ENCODE results near the gene MDM2.
A peak's percentile ranks its signal among the peaks of the same experiment; 100 is the strongest.
"Not testable (repeated sequence)": the region's sequence is repeated elsewhere in the genome, so short reads cannot be mapped to it uniquely, and the experiment has no call there.

Gene MDM2

GRCh38 chr12:68814490-68815231, 6.7 kb downstream of the MDM2 start:
- Histone ChIP-seq H3K36me3 (ENCODE audit: insufficient read depth, low read length) (peaks cover 86% of the 10 kb centered on the region), H2AFZ (ENCODE audit: low read depth, low read length) (no peak overlapping the region), H3K4me1 (ENCODE audit: insufficient read depth, low read length) (peaks cover 11% of the 10 kb centered on the region), H3K9me3 (ENCODE audit: low read length) (no peaks in the 10 kb centered on the region), H3K27me3 (ENCODE audit: insufficient read depth, low read length) (no peaks in the 10 kb centered on the region), H3K4me3 (ENCODE audit: low read length) (peak overlapping the region; percentile 11)

GRCh38 chr12:68815232-68815927, 7.4 kb downstream of the MDM2 start:
- Histone ChIP-seq H3K9me3 (ENCODE audit: low read length) (no peaks in the 10 kb centered on the region), H2AFZ (ENCODE audit: low read depth, low read length) (no peak overlapping the region), H3K36me3 (ENCODE audit: insufficient read depth, low read length) (peaks cover 87% of the 10 kb centered on the region), H3K27me3 (ENCODE audit: insufficient read depth, low read length) (no peaks in the 10 kb centered on the region), H3K4me1 (ENCODE audit: insufficient read depth, low read length) (peaks cover 11% of the 10 kb centered on the region), H3K4me3 (ENCODE audit: low read length) (no peak overlapping the region)

- Histone ChIP-seq H3K9me3 (ENCODE audit: low read length) (no peaks in the 10 kb centered on the region), H3K36me3 (ENCODE audit: insufficient read depth, low read length) (peaks cover 88% of the 10 kb centered on the region), H3K4me1 (ENCODE audit: insufficient read depth, low read length) (peaks cover 11% of the 10 kb centered on the region), H2AFZ (ENCODE audit: low read depth, low read length) (no peak overlapping the region), H3K27me3 (ENCODE audit: insufficient read depth, low read length) (no peaks in the 10 kb centered on the region), H3K4me3 (ENCODE audit: low read length) (no peak overlapping the region)
These were observed 8.2 kb downstream of the MDM2 start for GRCh38 chr12:68815928-68816800.

GRCh38 chr12:68819481-68819880, 11.5 kb downstream of the MDM2 start:
- H3K36me3 ChIP-seq (ENCODE audit: insufficient read depth, low read length): peaks cover 89% of the 10 kb centered on the region
- not testable (repeated sequence) for H3K4me1 ChIP-seq (ENCODE audit: insufficient read depth, low read length); H3K27me3 ChIP-seq (ENCODE audit: insufficient read depth, low read length); H2AFZ ChIP-seq (ENCODE audit: low read depth, low read length); H3K9me3 ChIP-seq (ENCODE audit: low read length); H3K4me3 ChIP-seq (ENCODE audit: low read length)

GRCh38 chr12:68821357-68822188, 13.6 kb downstream of the MDM2 start:
- Histone ChIP-seq H3K27me3 (ENCODE audit: insufficient read depth, low read length) (no peaks in the 10 kb centered on the region), H3K4me3 (ENCODE audit: low read length) (no peak overlapping the region), H3K36me3 (ENCODE audit: insufficient read depth, low read length) (peaks cover 86% of the 10 kb centered on the region), H3K9me3 (ENCODE audit: low read length) (no peaks in the 10 kb centered on the region), H2AFZ (ENCODE audit: low read depth, low read length) (no peak overlapping the region), H3K4me1 (ENCODE audit: insufficient read depth, low read length) (no peaks in the 10 kb centered on the region)

- Histone ChIP-seq H3K36me3 (ENCODE audit: insufficient read depth, low read length) (peaks cover 91% of the 10 kb centered on the region), H3K27me3 (ENCODE audit: insufficient read depth, low read length) (no peaks in the 10 kb centered on the region), H2AFZ (ENCODE audit: low read depth, low read length) (no peak overlapping the region), H3K9me3 (ENCODE audit: low read length) (no peaks in the 10 kb centered on the region), H3K4me3 (ENCODE audit: low read length) (no peak overlapping the region), H3K4me1 (ENCODE audit: insufficient read depth, low read length) (no peaks in the 10 kb centered on the region)
These were observed 15.7 kb downstream of the MDM2 start for GRCh38 chr12:68823696-68824095.

GRCh38 chr12:68824131-68824530, 16.2 kb downstream of the MDM2 start:
- Histone ChIP-seq H3K9me3 (ENCODE audit: low read length) (no peaks in the 10 kb centered on the region), H3K27me3 (ENCODE audit: insufficient read depth, low read length) (no peaks in the 10 kb centered on the region), H3K4me3 (ENCODE audit: low read length) (no peak overlapping the region), H3K36me3 (ENCODE audit: insufficient read depth, low read length) (peaks cover 91% of the 10 kb centered on the region), H3K4me1 (ENCODE audit: insufficient read depth, low read length) (no peaks in the 10 kb centered on the region), H2AFZ (ENCODE audit: low read depth, low read length) (no peak overlapping the region)

- Histone ChIP-seq H2AFZ (ENCODE audit: low read depth, low read length) (no peak overlapping the region), H3K4me1 (ENCODE audit: insufficient read depth, low read length) (no peaks in the 10 kb centered on the region), H3K27me3 (ENCODE audit: insufficient read depth, low read length) (no peaks in the 10 kb centered on the region), H3K4me3 (ENCODE audit: low read length) (no peak overlapping the region), H3K9me3 (ENCODE audit: low read length) (no peaks in the 10 kb centered on the region), H3K36me3 (ENCODE audit: insufficient read depth, low read length) (peaks cover 91% of the 10 kb centered on the region)
These were observed 16.7 kb downstream of the MDM2 start for GRCh38 chr12:68824597-68825250.

- Histone ChIP-seq H3K9me3 (ENCODE audit: low read length) (no peaks in the 10 kb centered on the region), H3K4me1 (ENCODE audit: insufficient read depth, low read length) (no peaks in the 10 kb centered on the region), H2AFZ (ENCODE audit: low read depth, low read length) (no peak overlapping the region), H3K36me3 (ENCODE audit: insufficient read depth, low read length) (peaks cover 90% of the 10 kb centered on the region), H3K27me3 (ENCODE audit: insufficient read depth, low read length) (no peaks in the 10 kb centered on the region), H3K4me3 (ENCODE audit: low read length) (no peak overlapping the region)
These were observed 17.7 kb downstream of the MDM2 start for GRCh38 chr12:68825569-68826217.

GRCh38 chr12:68827895-68828671, 20.1 kb downstream of the MDM2 start:
- H3K36me3 ChIP-seq (ENCODE audit: insufficient read depth, low read length): peaks cover 87% of the 10 kb centered on the region
- no peaks in the 10 kb centered on the region for H3K9me3 ChIP-seq (ENCODE audit: low read length)
- no peak overlapping the region for H2AFZ ChIP-seq (ENCODE audit: low read depth, low read length)
- no peaks in the 10 kb centered on the region for H3K4me1 ChIP-seq (ENCODE audit: insufficient read depth, low read length)
- H3K27me3 ChIP-seq (ENCODE audit: insufficient read depth, low read length): no peaks in the 10 kb centered on the region
- no peak overlapping the region for H3K4me3 ChIP-seq (ENCODE audit: low read length)

- H3K4me3 ChIP-seq (ENCODE audit: low read length): no peak overlapping the region
These were observed 20.7 kb downstream of the MDM2 start for GRCh38 chr12:68828672-68829068.

More at GRCh38 chr12:68828672-68829068, 20.7 kb downstream of the MDM2 start:
- no peaks in the 10 kb centered on the region for H3K9me3 ChIP-seq (ENCODE audit: low read length)
- H3K4me1 ChIP-seq (ENCODE audit: insufficient read depth, low read length): no peaks in the 10 kb centered on the region
- peaks cover 85% of the 10 kb centered on the region for H3K36me3 ChIP-seq (ENCODE audit: insufficient read depth, low read length)
- H3K27me3 ChIP-seq (ENCODE audit: insufficient read depth, low read length): no peaks in the 10 kb centered on the region
- H2AFZ ChIP-seq (ENCODE audit: low read depth, low read length): no peak overlapping the region

Measured in neuron (in vitro differentiated cells).